ENCODE measurements around the gene PTPRN2. TPM values are rescaled to one million over a fixed set of nuclear protein-coding genes. Genes with fewer than 3 reads are reported as not detected.

PTPRN2 gene
- total RNA-seq, 1 donor from 2014 or later: 2.4 TPM

- Histone ChIP-seq H3K36me3 (ENCODE audit: control insufficient read depth, insufficient read depth, low read length) (no peaks in the 10 kb centered on the region), H3K27me3 (ENCODE audit: control insufficient read depth, insufficient read depth, low read length) (no peaks in the 10 kb centered on the region), H3K4me3 (ENCODE audit: low read depth, low read length) (no peak overlapping the region)
- DNase-seq (ENCODE audit: low read depth): no peak
- TF ChIP-seq, protein P1, sequence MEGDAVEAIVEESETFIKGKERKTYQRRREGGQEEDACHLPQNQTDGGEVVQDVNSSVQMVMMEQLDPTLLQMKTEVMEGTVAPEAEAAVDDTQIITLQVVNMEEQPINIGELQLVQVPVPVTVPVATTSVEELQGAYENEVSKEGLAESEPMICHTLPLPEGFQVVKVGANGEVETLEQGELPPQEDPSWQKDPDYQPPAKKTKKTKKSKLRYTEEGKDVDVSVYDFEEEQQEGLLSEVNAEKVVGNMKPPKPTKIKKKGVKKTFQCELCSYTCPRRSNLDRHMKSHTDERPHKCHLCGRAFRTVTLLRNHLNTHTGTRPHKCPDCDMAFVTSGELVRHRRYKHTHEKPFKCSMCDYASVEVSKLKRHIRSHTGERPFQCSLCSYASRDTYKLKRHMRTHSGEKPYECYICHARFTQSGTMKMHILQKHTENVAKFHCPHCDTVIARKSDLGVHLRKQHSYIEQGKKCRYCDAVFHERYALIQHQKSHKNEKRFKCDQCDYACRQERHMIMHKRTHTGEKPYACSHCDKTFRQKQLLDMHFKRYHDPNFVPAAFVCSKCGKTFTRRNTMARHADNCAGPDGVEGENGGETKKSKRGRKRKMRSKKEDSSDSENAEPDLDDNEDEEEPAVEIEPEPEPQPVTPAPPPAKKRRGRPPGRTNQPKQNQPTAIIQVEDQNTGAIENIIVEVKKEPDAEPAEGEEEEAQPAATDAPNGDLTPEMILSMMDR (IDR thresholded peaks at IDR 0.05; ENCODE audit: insufficient read depth, low read length, poor library complexity, severe bottlenecking): no peak
Measured at GRCh38 chr7:158129037-158130022, 458.3 kb downstream of the PTPRN2 start.

- DNase-seq (ENCODE audit: low read depth): no peak
- TF ChIP-seq, protein P1 (IDR thresholded peaks at IDR 0.05; ENCODE audit: insufficient read depth, low read length, poor library complexity, severe bottlenecking): no peak
- H3K4me3 ChIP-seq (ENCODE audit: low read depth, low read length): no peak overlapping the region
- H3K36me3 ChIP-seq (ENCODE audit: control insufficient read depth, insufficient read depth, low read length): no peaks in the 10 kb centered on the region
- no peaks in the 10 kb centered on the region for H3K27me3 ChIP-seq (ENCODE audit: control insufficient read depth, insufficient read depth, low read length)
Measured at GRCh38 chr7:158128572-158128971, 459.1 kb downstream of the PTPRN2 start.

GRCh38 chr7:158127241-158127640 lies 460.4 kb downstream of the PTPRN2 start:
- Histone ChIP-seq H3K4me3 (ENCODE audit: low read depth, low read length) (no peak overlapping the region), H3K27me3 (ENCODE audit: control insufficient read depth, insufficient read depth, low read length) (no peaks in the 10 kb centered on the region), H3K36me3 (ENCODE audit: control insufficient read depth, insufficient read depth, low read length) (no peaks in the 10 kb centered on the region)
- DNase-seq (ENCODE audit: low read depth): no peak
- TF ChIP-seq, protein P1 (IDR thresholded peaks at IDR 0.05; ENCODE audit: insufficient read depth, low read length, poor library complexity, severe bottlenecking): no peak

DNA sequence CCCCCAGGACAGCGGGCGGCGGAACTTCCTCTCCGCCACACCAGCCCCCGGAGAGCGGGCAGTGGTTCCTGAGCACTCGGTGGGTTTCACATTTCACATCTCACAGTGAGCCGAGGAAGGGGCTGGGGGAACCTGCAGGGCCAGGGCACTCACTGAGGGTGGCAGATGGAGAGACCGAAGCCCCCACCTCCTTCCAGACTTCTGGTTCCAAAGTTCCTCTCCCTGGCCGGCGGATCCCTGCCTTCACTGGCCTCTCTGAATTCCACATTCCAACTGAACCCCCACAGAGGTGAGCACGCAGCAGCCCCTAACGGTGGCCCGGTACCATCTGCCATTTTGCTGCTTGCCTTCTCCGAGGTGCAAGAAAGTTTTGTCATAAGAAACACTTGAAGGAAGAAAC lies 461.0 kb downstream of the PTPRN2 start:
- Histone ChIP-seq H3K4me3 (ENCODE audit: low read depth, low read length) (no peak overlapping the region), H3K36me3 (ENCODE audit: control insufficient read depth, insufficient read depth, low read length) (no peaks in the 10 kb centered on the region), H3K27me3 (ENCODE audit: control insufficient read depth, insufficient read depth, low read length) (no peaks in the 10 kb centered on the region)
- TF ChIP-seq, protein P1 (IDR thresholded peaks at IDR 0.05; ENCODE audit: insufficient read depth, low read length, poor library complexity, severe bottlenecking): no peak
- DNase-seq (ENCODE audit: low read depth): no peak

DNA sequence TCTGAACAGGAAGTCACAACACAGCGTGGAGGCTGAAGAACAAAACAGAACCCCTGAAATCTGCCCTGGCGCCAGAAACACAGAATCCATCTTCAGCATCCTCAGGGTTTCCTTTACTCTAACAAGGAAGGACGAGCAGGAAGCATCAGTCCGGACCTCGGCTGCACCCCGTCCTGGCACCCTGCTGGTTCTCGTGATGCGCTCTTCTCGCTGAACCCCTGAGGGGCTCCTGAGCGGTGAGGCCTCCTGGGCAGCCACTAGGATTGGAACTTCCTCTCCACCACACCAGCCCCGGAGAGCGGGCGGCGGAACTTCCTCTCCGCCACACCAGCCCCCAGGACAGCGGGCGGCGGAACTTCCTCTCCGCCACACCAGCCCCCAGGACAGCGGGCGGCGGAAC lies 461.9 kb downstream of the PTPRN2 start:
- Histone ChIP-seq H3K4me3 (ENCODE audit: low read depth, low read length) (no peak overlapping the region), H3K27me3 (ENCODE audit: control insufficient read depth, insufficient read depth, low read length) (no peaks in the 10 kb centered on the region), H3K36me3 (ENCODE audit: control insufficient read depth, insufficient read depth, low read length) (no peaks in the 10 kb centered on the region)
- DNase-seq (ENCODE audit: low read depth): no peak
- TF ChIP-seq, protein P1 (IDR thresholded peaks at IDR 0.05; ENCODE audit: insufficient read depth, low read length, poor library complexity, severe bottlenecking): no peak

Measured in kidney epithelial cell (primary cell).